M059J (cell line): ENCODE measurements around the gene NFIA. TPM values are rescaled to one million over a fixed set of nuclear protein-coding genes. Genes with fewer than 3 reads are reported as not detected.
"Not testable (repeated sequence)": the region's sequence is repeated elsewhere in the genome, so short reads cannot be mapped to it uniquely, and the experiment has no call there.

Source experiments
- DNase-seq: peaks from one replicate; pipeline ENCODE4 v3.0.0-alpha.2; 2012; ENCODE audit warnings: low read depth
- total RNA-seq: library from RNA; depleted of rRNA; stranded (reverse); fragments of >200 nt; shearing (Covaris generic); gene quantifications from 2 replicates; pipeline ENCODE4 v1.2.3, GENCODE V29; 2014

The NFIA gene
- total RNA-seq, 1 experiment from 2014 or later: 1.2 TPM

DNA sequence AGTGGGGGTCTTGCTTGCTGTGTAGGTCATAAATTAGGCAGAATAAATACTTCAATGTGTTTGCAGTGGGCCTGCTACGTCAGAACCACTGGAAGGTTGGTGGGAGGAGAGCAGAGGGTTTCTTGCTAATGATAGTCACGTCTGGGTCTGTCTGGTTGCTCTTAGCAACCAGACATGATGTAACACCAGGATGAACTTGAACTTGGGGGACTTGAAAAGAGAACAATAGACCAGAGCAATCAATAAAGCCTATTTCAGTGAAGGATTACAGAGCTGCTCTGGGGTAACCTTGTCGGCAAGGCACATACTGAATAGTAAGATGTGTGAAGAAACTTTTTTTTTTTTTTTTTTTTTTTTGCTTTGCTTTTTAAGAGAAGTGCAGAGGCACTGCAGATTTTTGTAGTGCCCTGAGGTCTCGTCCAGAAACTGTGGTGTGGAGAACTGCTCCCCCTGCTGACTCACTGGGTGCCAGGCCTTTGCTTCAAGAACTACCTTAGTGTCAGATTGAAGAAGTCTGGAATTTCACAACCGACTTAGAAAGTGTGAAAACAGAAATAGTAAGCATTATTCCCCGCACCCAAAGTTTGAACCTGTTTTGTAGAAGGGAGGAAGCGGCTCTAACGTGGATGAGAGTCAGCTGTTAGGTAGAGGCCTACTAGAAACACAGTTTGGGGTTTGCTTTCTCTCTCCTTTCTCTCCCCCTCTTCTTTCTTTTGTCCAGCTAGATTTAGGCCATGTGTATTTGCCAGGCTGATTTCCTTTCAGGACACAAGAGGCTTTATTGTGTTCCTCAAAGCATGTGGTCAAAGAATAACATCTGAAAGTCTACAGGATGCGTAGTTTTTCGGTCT is 371.0 kb downstream of the NFIA start:
- DNase-seq: peak; percentile 73

DNA sequence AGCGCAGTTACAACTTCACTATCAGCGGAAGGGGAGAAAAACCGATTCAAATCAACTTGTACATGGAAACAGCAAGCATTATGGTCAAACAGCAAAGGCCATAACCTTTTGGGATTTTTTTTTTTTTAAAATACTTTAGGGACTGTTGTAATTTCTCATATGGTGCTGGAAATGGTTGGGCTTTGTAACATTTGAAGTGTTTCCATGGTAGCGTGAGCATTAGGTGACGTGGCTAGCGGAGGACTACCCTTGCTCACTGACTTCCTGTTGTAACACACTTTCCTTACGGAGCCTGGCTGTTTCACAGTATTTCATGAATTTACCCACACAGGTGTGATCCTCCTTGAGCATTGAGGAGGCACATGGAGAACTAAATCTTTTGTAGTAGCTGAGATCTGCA is 373.0 kb downstream of the NFIA start:
- DNase-seq: peak; percentile 33

DNA sequence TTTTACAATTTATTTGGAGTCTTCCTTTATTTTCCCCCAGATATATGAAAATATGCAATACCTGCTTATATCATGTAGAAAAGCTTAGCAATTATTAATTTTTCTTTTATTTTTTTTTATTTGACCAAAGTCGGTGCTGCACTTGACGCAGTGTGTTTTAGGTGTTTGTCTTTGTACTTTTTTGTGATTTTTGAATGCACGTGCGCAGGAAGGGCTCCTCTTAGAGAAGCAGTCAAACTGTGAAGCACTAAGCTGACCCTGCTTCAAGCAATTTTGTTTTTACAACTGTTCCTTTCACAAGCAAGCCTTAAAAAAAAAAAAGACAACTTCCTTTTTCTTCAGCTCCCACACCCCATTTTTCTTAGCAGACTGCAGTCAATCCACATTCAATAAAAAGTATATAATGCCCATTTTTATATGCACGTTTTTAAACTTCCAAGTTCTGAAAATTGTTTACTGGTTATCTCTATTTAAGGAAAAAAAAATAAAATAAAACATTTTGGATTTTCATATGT is 375.2 kb downstream of the NFIA start:
- no peak for DNase-seq

DNA sequence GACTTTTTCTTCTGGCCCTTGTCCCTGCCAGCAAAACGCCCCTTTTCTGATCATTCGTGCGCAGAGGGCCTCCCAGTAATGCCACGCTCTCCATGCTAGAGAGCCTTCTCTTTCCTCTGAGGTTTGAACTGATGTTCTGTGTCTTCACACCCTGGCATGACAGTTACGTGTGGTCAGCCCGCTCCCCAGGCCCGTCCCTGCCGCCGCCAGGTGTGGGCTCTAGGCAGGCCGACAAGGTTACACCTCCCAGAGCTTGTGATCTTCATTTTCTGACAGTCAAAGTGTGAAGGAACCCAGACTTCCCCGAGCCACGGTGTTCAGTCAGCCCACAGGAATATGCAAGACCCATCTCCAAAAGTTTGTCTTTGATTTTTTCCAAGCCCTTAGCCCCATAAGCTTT is 377.0 kb downstream of the NFIA start:
- no peak for DNase-seq

DNA sequence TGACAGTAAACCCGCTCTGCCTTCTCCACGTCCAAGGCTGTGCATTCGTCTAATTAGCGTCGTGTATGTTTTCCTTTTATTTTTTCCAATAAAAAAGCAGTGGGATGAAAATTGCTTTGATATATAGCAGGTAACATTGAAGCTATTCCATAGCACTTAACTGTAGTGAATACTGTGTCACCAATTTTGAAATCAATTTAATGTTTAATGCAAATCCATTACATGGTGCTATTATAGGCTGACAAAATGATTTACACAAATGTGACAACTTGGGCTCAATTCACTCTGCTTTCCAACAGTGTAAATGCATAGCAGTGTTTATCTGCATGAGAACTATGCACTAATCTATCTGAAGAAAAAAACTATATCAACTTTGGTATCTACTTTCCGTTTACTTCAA is 377.8 kb downstream of the NFIA start:
- no peak for DNase-seq

DNA sequence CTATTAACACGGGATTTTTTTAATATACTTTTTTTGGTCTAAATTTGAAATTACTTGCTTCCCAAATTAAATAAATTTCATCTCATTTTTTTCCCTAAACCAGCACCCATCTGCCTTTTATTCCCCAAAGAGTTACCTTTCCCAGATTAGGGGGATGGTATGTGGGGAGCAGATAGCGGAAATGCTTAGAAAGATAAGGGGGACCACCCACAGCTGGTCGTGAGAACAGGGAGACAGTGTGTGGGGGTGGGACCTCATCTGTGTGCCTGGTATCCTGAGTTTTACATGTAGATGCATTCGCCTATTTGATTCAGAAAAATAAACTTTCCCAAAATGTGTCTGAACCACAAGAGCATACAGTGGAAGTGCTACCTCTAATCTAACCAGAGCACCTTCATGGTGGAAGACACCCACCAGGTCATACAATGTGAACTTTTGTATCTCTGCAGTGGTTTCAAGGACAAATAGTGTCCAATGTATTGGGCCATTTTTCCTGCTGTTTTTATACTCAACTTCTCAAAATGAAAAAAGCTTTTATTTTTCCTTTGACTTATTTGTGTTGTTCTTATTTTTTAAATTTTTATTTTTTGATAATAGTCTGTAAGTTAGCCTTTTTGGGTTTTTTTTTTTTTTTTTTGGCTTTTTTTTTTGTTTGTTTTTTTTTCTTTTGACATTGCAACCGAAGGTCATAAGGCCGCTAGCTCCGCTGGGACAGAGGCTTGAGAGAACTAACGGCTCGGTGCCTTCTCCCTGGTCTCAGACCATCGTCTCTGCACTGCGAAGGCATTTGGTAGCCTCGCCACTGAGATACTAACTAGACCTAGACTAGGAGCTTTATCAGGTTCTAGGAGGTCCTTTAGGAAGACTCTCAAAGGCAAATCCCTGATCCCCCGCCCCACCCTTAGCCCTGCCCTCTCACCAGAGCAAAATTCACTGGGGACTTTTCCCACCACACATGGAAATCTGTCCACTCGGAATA is 379.3 kb downstream of the NFIA start:
- DNase-seq: no peak

DNA sequence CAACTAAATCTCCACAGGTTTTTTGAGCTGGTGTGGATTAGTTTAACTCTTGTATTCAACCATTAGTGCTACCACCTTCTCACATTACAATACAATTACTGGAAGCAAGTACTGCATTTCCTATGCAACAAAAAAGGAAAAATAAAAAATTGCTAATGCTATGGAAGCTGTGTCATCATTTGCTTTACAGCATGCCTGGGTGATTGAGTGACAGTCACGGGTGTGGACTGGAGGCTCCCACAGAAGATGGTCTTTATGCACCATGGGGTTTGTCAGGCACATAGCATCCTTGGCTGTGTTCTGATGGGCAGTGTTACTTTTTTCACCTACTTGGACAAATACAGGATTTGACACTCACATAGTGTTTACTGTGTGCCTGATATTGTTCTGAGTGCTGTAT is 380.3 kb downstream of the NFIA start:
- DNase-seq: no peak

DNA sequence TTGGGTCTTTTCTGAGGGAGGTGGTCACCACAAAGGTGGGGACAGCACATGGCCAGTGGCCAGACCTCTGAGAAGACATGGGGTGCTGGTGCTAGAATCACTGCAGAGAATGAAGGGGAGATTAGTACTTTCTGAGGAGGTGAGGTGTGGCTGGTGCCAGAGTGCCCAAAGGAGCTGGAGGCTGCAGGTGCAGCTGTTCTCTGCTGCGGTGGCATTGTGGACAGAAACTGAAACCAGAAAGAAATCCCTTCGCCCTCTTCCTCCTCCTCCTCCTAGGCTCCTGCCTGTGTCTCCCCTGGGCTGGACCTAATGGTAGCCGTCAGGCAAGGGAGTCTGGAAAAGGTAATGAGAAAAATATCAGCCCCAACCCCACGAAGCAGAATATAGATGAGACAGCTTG is 380.9 kb downstream of the NFIA start:
- no peak for DNase-seq

DNA sequence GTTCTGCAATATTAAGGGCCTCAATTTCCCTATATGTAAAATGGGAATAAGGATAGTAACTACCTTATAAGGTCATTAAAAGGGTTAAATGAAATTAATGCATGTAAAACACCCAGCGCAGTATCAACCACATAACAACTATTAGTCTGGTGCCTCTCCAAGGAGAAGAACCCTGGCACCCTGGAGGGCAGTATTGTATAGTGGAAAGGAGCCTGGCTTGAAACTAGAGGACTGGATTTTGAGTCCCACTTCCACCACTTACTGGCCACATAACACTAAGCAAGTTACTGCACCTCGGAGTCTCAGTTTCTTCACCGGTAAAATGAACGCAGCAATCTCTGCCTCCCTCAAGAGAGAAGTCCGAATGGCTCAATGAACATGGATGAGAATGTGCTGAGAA is 385.5 kb downstream of the NFIA start:
- not testable (repeated sequence) for DNase-seq

DNA sequence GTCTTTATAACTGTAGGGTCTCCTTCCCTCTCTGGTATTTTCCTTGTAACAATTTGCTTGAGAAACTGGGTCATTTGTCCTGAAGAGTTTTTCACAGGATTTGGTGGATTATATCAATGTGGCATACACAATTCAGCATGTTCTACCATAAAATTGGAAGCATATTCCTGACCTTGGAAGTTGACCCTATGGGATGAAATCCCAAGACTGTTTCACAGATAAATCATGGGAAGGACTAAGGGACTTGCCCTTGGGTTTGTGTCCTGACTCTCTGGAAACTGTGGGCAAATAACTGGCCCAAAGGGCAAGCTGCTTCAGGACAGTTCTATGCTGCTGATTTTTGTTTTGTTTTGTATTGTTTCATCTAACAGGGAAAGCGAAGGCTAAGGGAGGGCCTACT is 387.0 kb downstream of the NFIA start:
- DNase-seq: no peak

DNA sequence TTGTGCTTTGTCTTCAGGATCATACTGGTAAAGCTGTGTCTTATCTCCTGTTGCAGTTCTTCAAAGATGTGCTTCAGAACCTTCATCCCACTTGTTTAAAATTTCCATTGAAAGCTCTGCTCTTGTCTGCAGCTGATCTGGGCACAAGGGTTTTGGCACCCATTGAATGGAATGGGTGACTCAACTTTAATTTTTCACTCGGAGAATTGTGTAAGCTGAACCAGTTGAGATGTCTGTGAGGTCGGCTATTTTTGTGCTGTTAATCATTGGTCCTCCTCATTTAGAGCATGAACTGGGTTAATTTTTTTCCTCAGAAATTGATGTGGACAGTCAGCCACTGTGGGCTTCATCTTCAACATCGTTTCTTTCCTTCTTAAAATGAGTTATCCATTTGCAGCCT is 390.5 kb downstream of the NFIA start:
- DNase-seq: peak; percentile 36

DNA sequence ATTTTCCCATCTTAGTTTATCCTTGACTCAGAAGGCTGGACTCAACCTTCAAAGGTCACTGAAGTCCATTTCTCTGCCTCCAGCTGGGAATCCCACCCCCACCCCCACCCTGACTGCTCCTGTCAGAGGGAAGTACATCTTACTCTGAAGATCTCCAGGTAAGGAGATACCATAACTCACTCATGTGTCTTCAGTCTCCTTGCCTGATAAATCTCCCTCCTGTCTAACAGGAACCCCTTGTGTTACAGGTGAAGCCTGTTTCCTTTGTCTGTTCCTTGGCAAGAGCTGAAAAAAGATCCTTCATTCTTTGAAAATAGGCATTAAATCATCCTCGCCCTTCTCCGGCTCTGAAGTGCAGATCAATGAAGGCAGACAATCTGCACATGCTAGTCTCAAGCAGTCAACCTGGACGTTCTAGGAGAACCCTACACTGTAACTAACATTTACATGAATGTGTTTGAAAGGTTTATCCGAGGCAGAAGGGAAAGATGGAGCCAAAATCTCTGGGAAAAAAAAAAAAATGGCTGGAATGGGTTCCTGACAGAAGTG is 392.0 kb downstream of the NFIA start:
- no peak for DNase-seq

DNA sequence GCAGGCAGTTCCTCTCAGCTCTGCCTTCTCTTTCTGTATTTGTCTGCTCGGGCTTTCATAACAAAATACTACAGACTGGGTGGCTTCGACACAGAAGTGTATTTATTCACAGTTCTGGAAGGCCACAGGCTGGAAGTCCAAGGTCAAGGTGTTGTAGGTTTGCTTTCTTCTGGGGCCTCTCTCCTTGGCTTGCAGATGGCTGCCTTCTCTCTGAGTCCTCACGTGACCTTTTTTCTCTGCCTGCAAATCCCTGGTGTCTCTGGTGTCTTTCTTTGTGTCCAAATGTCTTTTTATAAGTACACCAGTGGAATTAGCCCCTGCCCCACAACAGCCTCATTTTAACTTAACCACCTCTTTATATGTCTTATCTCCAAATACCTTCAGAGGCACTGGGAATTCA is 392.6 kb downstream of the NFIA start:
- DNase-seq: no peak

DNA sequence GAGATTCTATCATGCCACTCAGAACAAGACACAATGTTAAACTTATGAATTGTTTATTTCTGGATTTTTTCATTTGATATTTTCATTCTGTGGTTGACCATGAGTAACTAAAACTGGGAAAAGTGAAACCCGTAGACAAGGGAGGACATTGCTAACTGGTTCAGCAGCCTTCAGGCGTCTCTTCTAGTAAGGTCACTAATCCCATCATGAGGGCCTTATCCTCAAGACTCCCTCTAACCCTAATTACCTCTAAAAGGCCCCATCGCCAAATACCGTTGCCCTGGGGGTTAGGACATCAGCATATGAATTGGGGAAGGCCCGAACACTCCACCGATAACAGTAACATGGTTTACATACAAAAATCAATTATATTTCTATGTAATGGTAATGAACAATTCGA is 394.9 kb downstream of the NFIA start:
- DNase-seq: no peak

DNA sequence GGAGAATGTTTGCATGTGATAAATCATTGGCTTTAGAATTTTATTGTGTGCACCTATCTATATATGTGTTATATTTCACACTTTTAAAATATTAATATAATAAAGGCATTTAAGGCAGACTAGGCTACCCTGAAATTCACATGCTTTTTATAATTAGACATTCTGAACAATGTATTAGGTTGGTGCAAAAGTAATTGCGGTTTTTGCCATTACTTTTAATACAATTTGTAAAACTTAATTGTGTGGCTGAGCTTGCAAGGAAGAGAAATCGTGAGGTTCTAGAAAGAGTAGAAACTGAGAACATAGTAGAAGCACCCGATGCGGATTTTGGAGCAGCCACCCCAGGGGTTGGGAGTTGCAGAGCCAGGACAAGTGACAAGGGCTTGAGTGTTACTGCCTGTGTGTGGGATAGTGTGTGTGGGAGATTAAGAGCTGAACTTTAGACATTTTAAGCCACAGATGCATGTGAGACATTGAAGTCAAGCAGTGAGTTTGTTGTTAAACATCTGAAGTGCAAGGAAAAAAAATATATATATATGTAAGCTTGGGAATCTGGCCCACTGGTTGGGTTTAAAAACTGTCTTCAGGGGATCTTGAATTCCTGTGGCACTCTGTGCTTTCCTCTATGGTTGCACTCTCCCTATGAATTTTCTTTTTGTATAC is 398.0 kb downstream of the NFIA start:
- no peak for DNase-seq

DNA sequence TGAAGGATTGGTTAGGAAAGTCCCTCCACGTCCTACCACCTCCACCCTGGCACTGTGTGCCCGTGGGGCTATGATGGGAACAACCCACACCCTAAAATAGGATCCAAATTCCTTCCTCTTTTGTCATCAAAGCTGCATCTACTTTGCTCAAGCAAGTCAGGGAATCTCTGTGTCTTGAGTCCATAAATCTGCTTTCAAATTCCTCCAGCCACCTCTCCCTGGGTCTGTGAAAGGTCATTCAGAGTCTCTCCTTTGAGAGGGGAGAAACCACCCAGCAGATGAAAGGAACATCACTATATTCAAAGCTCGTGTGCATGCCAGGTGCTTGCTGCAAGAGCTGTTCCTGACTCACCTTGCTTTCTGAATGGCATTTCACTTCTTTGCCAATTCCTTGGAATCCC is 399.0 kb downstream of the NFIA start:
- DNase-seq: peak; percentile 68

DNA sequence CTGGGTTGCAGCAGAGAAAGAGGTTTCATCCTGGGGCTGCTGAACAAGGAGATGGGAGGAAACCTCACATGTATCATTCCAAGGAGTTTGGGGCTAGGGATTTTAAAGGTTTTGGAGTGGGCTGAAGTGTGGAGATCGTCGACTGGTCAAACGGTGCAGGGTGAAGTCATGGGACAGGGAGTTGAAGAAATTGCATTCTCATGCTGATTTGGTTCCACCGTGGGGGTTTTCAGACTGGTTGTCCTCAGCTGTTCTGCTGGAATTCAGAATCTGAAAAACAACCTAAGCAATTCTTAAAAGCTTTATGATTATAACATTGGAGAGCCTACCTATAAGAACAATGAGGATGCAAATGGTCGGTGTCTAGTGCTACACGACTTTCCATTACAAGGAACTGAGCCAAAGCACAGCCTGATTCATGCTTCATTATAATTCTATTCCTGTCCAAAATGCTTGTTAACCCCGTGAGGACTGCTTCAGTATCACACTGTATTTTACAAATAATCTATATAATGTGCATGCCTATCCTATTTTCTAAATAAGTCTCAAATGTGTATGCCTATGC is 399.9 kb downstream of the NFIA start:
- DNase-seq: no peak

DNA sequence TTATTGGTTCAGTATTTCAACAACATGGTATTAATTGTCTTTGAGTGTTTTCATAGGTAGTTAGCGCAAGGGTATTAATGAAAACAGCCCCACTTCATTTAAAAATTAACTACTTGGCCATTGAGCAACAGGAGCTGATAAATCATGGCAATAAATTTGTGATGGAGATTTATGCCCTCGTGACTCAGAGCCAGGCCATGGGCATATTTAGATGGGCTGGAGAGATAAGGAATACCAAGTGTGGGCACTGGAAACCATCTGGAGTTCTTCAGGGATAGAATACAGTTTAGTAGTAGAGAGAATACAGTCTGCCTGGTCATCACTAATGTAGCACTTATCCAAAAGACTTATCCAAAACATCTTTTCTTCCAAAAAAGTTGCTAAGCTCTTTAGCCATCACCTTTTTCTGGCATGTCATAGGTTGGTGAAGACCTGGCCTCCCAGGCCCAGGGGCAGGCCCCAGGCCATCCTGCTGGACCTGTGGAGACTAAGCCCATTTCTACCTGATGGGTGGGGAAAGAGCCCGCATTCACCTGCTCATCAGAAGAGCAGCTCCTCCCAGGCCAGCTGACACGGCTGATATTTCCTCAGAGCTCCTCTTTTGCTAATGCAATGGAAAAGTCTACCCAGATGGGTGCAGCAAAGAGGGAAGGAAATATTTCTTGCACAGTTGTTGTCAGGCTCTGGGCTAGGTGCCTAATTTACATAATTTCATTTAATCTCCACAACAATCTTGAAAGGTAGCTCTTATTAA is 404.6 kb downstream of the NFIA start:
- DNase-seq: peak; percentile 81

DNA sequence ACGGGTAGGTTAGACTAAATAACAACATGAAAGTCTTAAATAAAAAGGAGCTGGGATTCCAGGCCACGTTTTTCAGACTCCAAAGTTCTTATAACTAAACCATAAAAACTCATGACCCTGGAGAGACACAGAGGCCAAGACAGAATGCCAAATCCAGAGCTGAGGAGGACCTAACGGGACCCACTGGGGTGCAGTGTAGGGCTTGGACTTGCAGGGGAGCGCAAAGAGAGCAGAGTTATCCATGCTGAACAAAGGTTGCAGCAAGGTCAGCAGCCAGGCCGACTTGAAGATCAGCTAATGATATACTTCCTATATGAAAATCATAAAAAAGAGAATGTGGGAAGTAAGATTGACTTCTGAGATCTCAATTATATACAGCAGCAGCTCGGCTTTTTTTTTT is 405.4 kb downstream of the NFIA start:
- no peak for DNase-seq

DNA sequence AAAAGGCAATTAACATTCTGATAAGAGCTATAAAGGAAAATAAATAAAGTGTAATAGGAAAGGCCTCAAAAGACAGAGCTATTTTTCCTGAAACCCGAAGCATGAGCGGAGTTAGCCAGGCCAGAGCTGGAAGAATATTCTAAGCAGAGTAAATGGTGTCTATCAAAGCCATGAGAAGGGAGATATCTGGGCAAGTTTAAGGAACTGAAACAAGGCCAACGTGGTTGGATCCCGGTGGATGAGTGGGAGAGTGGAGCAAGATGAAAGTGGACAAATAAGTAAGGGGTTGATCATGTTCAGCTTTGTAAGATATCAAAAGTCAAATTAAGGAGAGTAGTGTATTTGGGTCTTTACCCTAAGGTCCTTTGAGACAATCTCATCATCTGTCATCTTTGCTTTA is 408.6 kb downstream of the NFIA start:
- no peak for DNase-seq

DNA sequence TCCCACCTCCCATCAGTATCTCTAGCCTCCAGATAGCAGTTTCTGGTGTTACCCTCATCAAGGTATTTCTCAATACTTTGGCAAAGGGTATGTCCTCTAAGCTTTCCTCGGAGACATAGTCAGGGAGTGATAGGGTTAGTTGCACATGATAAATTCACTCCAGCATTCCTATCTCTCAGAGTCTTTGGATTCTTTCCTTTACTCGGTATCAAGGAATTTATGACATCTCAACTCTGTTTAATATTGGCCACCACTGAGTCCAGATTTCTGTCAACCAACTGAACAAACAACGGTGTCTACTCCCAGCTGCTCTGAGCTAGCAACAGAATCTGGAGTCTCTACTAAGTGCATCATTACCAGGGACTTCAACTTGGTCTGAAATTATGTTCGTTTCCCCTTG is 409.1 kb downstream of the NFIA start:
- DNase-seq: no peak
